ENCODE results near the gene SERINC4. TPM values are rescaled to one million over a fixed set of nuclear protein-coding genes. Genes with fewer than 3 reads are reported as not detected.

The SERINC4 gene
- total RNA-seq, 1 donor from 2014 or later = not detected

DNA sequence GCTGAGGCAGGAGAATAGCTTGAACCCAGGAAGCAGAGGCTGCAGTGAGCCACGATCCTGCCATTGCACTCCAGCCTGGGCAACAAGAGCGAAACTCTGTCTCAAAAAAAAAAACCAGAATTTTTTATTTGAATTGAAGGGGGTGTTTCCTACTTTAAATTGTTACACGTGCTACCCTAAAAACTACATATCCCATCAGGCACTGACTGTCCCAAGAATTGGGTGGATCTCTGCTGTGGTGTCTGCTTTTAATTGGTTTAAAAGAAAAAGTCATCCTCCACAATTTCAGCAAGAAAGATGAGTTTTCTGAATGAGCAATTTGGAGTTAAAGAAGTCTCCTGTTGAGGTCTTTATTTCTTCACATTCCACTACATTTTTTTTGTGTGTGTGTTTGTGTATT lies 51.6 kb downstream of the SERINC4 start:
- DNase-seq = peak; percentile 20

DNA sequence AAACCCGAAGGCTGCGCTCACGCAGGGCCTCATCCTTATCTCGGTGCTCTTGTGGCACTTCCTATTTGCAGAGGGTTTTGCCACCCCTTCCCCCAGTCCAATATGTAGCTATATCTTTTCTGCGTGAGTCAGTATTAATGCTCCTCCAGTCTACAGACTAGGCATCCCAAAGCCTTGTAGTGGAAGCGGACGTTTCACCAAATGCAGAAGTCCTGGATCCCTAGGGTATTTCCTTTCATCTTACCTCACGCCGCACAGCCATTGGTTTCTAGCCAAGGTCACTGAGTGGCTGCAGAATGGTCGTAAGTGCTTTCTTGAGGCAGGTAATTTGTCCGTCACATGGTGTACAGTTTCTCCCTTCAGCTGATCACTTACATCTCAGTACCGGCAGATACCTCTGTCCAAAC lies 53.1 kb downstream of the SERINC4 start:
- peak; percentile 48 for DNase-seq

DNA sequence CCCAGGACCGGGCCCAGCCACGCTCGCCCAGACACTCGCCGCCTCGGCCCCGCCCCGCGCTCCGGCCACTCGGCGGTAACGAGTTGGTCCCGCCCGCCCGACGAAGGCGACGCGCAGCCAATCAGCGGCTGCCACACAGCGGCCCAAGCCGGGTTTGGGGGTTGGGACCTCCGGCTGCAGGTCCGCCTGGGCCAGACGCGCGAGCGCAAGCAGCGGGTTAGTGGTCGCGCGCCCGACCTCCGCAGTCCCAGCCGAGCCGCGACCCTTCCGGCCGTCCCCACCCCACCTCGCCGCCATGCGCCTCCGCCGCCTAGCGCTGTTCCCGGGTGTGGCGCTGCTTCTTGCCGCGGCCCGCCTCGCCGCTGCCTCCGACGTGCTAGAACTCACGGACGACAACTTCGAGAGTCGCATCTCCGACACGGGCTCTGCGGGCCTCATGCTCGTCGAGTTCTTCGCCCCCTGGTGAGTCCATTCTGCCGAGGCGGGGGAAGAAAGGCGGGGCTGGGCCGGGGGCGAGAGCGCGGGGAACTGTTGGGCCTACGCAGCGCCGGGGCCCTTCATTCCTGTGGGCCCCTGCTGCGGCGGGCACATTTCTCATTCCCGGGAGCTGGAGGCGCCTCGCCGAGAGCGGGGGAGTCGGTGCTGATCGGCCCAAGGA lies 53.6 kb downstream of the SERINC4 start, which contains the start of gene PDIA3:
TSS of gene PDIA3 (plus strand) at position 194 of the 658 bp plus-strand sequence. CDS start at position 296, 102 bp downstream.
- peak; percentile 95 for DNase-seq

Other genes starting within 250 kb of the SERINC4 start
- 8.8 and 15.0 TPM in 2 replicates for gene PPIP5K1, start 210.0 kb downstream of the SERINC4 start, total RNA-seq
- gene CKMT1B, start 206.2 kb downstream of the SERINC4 start, total RNA-seq = not detected in 2 replicates
- 0.33 TPM in 1 of 2 replicates, not detected in the other for gene STRC, start 181.4 kb downstream of the SERINC4 start, total RNA-seq
- 0.17 and 0.33 TPM in 2 replicates for gene CATSPER2, start 151.4 kb downstream of the SERINC4 start, total RNA-seq
- not detected in 2 replicates for gene CKMT1A, start 106.4 kb downstream of the SERINC4 start, total RNA-seq
- gene PDIA3, start 53.8 kb downstream of the SERINC4 start, total RNA-seq = 155 and 423 TPM in 2 replicates
- 2.9 and 5.4 TPM in 2 replicates for gene ELL3, start 23.3 kb downstream of the SERINC4 start, total RNA-seq
- gene SERF2, start 7.9 kb downstream of the SERINC4 start, total RNA-seq = 787 and 1,230 TPM in 2 replicates
- 2.9 and 4.6 TPM in 2 replicates for gene HYPK, start 379 bp upstream of the SERINC4 start, total RNA-seq
- gene MFAP1, start 24.5 kb upstream of the SERINC4 start, total RNA-seq = 36.1 and 41.1 TPM in 2 replicates
- 10.4 and 17.8 TPM in 2 replicates for gene WDR76, start 26.8 kb upstream of the SERINC4 start, total RNA-seq